HPDE6-E6E7 (cell line): Measurements from ENCODE around the gene FOXP2.
"Not testable (repeated sequence)": the region's sequence is repeated elsewhere in the genome, so short reads cannot be mapped to it uniquely, and the experiment has no call there.

Source experiments
- DNase-seq: peaks from one replicate; pipeline ENCODE4 v3.0.0; 2011; ENCODE audit warnings: missing footprints; ENCODE audit errors: extremely low spot score

The FOXP2 gene

DNA sequence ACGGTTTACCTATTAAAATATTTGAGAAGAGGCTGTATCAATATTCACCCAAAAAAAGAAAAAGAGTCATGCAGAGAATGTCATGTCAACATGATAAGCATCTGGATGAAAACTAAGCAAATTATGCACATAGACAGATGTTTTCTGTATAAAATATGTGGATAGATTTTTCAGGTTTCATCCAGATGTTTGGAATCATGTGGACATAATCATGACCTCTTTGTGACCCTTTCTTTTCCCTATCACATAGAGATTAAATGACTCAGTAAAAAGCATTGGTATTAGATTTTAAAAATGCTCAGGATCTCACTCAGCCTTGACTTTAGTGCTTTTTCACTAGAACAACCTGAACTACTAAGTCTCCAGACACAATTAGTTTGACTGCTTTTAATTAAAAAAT is 90.0 kb downstream of the FOXP2 start:
- DNase-seq: no peak

GRCh38 chr7:114507381-114507780 is 92.8 kb downstream of the FOXP2 start:
- DNase-seq: no peak

- DNase-seq: peak; percentile 4
These were observed 93.5 kb downstream of the FOXP2 start for GRCh38 chr7:114508086-114508485.

- not testable (repeated sequence) for DNase-seq
These were observed 96.2 kb downstream of the FOXP2 start for GRCh38 chr7:114510824-114511223.

DNA sequence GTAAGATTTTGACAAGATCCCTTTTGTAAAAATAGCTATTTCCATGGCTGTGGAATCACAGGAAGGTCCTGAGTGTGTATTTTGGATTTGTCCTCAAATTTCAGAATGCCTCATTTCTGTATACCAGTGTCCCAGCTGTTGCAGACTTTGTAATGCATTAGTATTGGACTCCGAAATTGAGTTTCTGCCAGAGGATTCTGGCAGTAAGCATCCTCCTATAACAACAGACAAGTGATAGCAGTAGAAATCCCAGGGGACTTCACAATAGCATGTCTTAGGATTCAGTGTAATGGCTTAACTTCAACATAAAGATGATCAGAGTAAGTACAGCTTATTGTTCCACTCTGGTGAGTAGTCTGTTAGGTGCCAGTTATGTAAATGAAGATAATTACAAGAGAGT is 104.6 kb downstream of the FOXP2 start:
- no peak for DNase-seq

DNA sequence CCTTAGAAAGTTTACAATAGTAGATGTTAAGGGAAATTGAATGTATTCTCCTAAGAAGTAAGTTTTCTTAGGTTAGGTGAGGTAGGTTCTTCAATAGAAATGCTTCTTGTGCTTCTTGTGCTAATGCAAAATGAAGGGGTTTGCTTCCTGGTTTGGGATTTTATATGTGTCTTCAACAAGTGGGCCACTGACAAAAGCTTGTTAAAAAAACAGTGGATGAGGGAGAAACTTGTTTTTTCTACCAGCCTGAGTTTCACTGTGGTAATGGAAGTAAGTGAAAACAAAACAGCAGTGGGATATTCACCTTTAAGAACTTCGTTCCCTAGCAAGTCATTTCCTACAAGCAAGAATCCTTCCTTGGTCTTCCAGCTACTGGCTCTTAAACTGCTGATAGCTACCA is 107.5 kb downstream of the FOXP2 start:
- no peak for DNase-seq

DNA sequence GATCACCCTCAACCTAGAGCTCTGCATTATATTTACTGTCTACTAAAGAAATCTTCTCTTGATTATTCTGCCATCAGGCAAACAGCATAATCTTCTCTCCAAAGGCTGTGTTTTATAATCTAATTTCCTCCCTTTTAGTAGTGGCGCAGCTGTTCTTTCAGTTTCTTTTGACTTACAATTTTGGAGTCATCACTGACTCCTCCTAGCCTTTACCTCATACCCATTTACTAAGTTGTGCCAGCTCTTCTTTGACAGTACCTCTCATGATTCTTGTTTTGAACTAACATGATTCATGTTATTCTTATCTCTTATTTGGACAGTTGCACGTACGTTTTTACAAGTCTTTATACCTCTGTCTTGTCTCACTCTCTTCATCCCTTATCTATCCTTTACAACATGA is 113.0 kb downstream of the FOXP2 start:
- DNase-seq: no peak

- no peak for DNase-seq
These were observed 115.5 kb downstream of the FOXP2 start for GRCh38 chr7:114530057-114530611.

GRCh38 chr7:114531326-114531725 is 116.7 kb downstream of the FOXP2 start:
- DNase-seq: no peak

- no peak for DNase-seq
These were observed 118.5 kb downstream of the FOXP2 start for GRCh38 chr7:114533131-114533530.

DNA sequence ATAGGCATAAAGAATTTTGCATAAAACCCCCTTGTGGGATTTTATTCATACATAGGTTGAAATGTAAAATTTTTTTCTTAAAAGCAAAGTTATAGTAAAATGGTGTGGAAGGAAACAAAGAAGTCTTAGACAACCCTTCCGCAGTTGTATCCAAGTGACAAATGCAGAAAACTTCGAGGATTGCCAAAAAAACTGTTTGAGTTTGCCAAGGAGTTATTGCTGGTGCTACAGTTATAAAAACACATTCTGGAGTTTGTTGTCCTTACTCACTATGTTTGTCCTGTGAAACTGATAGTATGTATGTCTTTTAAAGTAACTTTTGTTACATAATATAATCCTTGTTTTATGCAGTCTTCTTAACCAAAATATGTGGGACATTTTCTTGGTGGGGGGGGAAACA is 120.3 kb downstream of the FOXP2 start:
- DNase-seq: no peak

GRCh38 chr7:114539575-114539974 is 125.0 kb downstream of the FOXP2 start:
- DNase-seq: peak; percentile 14

- no peak for DNase-seq
These were observed 125.7 kb downstream of the FOXP2 start for GRCh38 chr7:114540291-114540690.

DNA sequence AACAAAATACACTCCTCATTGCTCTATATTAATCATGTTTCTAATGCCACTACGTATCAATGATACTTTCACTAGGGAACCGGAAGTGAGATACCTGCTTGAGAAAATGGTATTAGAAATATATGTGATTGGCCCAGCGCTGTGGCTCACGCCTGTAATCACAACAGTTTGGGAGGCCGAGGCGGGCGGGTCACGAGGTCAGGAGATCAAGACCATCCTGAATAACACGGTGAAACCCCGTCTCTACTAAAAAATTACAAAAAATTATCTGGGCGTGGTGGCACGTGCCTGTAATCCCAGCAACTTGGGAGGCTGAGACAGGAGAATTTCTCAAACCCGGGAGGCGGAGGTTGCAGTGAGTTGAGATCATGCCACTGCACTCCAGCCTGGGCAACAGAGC is 132.7 kb downstream of the FOXP2 start:
- DNase-seq: not testable (repeated sequence)

DNA sequence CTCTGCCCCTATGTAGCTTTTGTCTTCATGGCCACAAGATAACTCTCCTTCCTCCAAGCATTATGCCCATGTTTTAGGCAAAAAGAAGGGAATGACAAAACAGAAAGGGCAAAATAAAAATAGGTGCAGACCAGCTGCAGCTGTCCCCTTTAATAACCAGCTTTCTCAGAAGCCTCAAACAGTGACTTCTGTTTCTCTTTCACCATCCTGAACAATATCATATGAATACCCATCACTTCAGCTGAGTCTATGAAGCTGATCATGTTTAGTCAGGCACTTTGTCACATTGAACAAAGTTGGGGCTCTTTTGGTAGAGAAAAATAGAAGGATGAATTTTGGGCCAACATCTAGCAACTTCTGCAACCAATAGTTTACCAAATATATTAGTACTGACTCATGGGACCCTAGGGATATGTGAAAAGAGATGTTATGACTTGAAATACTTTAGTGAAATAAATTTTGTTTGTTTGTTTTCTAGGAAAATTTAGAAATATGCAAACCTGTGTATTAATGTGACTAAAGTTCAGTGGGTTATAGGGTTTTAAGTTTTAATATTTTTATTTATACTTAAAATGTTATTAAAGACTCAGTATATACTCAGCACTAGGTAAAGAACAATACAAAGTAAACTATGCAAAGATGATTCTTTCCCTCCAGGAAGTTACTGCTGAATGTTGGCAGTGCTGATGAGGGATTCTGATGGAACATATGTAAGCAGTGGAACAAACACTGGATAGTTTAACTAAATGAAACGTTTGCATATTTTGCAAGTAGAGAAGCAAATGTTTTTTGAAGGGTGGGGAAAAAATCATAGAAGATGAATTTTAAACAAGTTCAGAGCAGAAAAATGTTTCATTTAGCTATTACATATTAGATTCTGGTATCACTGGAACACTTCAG is 133.7 kb downstream of the FOXP2 start:
- no peak for DNase-seq

DNA sequence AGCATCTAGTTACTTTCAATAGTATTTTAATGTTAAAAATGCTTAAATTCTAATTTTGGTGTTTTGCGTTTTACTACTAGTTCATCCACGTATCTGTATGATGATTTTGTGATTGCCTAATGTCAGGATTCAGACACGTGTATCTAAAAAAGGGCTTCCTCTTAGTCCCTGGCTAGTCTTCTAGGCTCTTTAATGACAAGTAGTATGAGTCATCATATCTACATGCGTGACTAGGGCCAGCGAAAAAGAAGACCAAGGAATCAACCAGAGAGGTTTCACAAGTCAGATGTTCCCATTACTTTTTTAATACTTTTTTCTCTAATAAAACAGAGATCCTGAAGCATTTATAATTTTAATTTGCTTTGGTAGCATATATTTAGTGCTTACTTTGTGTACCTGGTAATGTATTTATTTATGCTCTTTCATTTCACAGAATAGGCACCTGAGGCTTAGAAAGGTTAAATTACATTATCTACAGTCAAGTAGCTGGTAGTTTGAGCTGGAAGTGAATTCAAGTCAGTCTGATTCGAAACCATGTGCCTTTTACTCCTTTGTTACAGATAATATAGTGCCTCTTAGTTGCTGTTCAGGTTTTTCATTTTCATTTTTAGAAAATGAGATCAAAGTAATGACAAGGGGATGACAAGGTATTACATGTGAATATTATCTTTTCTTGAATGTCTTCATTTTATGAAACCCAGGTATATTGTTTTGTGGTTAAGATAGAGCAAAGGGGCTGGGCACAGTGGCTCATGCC is 140.3 kb downstream of the FOXP2 start:
- DNase-seq: peak; percentile 21

GRCh38 chr7:114567416-114567815 is 152.8 kb downstream of the FOXP2 start:
- no peak for DNase-seq

DNA sequence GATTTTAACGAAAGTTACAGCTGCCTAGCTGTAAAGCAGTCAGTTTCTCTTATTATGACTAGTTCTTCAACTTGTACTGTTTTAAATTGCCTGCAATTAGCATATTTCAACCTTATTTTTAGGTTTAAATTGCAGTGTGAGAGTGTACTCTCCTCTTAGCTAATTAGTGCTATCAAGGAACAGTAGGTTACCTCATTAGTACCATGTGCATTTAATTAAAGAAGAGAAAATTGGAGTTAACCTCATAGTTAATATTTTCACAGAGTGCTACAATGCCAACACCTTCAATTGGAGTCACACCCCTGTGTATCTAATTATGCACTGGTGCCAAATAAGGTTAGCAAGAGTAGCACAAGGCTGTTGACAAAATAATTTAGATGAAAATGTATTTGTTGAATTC is 154.6 kb downstream of the FOXP2 start:
- DNase-seq: no peak

GRCh38 chr7:114574384-114574783 is 159.8 kb downstream of the FOXP2 start:
- no peak for DNase-seq

DNA sequence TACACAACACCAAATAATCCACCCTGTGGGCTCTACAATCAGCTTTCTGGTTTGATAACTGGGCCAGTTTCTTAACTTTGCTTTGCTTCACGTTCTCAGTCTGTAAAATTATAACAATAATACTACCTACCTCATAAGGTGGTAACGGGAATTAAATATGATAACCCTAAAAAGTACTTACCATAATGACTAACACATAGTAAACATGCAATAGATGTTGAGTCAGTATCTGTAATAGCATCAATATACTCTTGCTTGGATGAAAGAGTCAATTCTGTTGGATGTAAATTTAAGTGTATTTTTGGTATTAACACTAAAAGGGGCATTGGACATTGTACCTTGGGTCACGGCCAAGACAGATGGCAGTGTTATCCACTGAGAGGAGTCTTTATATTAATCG is 160.5 kb downstream of the FOXP2 start:
- DNase-seq: no peak

GRCh38 chr7:114580963-114581362 is 166.3 kb downstream of the FOXP2 start:
- DNase-seq: not testable (repeated sequence)

GRCh38 chr7:114588506-114588905 is 173.9 kb downstream of the FOXP2 start:
- no peak for DNase-seq

GRCh38 chr7:114589436-114589835 is 174.8 kb downstream of the FOXP2 start:
- DNase-seq: no peak
